Natural killer cell (primary cell): ENCODE data around the gene RBPJ. TPM values are rescaled to one million over a fixed set of nuclear protein-coding genes. Genes with fewer than 3 reads are reported as not detected.

ENCODE experiments used
- ATAC-seq, 3 donors: fragments of 150-1000 bp in 2 of 3; fragments of 200-7000 bp in 1 of 3; cut with Tn5 transposase; 1 replicate in 1 of 3; 2 replicates in 2 of 3; pipeline ENCODE4 v1.10.0; 2021; ENCODE audit warnings: mild to moderate bottlenecking in 2 of 3, moderate library complexity in 2 of 3
- DNase-seq, 2 donors: peaks; one replicate each; pipeline versions ENCODE4 v3.0.0 to v3.0.0-alpha.2; 2013 to 2021; ENCODE audit warnings: mixed read lengths in 1 of 2
- H3K27ac ChIP-seq: one replicate; pipeline ENCODE4 v1.5.1; 2013; ENCODE audit warnings: mild to moderate bottlenecking, low read length
- H3K27me3 ChIP-seq: one replicate; pipeline ENCODE4 v1.6.1; 2013; ENCODE audit warnings: low read length; ENCODE audit not compliant: control insufficient read depth, insufficient read depth
- H3K36me3 ChIP-seq: one replicate; pipeline ENCODE4 v1.6.1; 2013; ENCODE audit warnings: low read length; ENCODE audit not compliant: control insufficient read depth, insufficient read depth
- H3K4me1 ChIP-seq: one replicate; pipeline ENCODE4 v1.6.1; 2013; ENCODE audit warnings: low read length; ENCODE audit not compliant: control insufficient read depth, insufficient read depth
- H3K4me3 ChIP-seq: one replicate; pipeline ENCODE4 v1.5.1; 2013; ENCODE audit warnings: low read length
- H3K9me3 ChIP-seq: one replicate; pipeline ENCODE4 v1.6.1; 2013; ENCODE audit warnings: low read length; ENCODE audit not compliant: control insufficient read depth, insufficient read depth
- H3K27ac Mint-ChIP-seq, 2 donors: one replicate each; pipeline ENCODE4 v1.8.0; 2022; ENCODE audit warnings: mild to moderate bottlenecking in 2 of 2, mixed read lengths in 2 of 2, moderate library complexity in 1 of 2
- H3K27me3 Mint-ChIP-seq, 2 donors: one replicate each; pipeline ENCODE4 v1.8.0; 2022; ENCODE audit warnings: low read depth in 2 of 2, mixed read lengths in 2 of 2
- H3K36me3 Mint-ChIP-seq: one replicate; pipeline ENCODE4 v1.8.0; 2022; ENCODE audit warnings: mixed read lengths
- H3K4me1 Mint-ChIP-seq, 2 donors: one replicate each; pipeline ENCODE4 v1.8.0; 2022; ENCODE audit warnings: mixed read lengths in 2 of 2
- H3K4me3 Mint-ChIP-seq: one replicate; pipeline ENCODE4 v1.8.0; 2022; ENCODE audit warnings: mild to moderate bottlenecking, moderate library complexity, mixed read lengths
- H3K9me3 Mint-ChIP-seq, 2 donors: one replicate each; pipeline ENCODE4 v1.8.0; 2022; ENCODE audit warnings: mixed read lengths in 2 of 2
- WGBS: methylation state at CpG from one replicate; pipeline ENCODE4 v1.1.7; 2013; ENCODE audit warnings: missing lambda C conversion rate; ENCODE audit not compliant: insufficient coverage; 5-methylcytosine and 5-hydroxymethylcytosine counted together
- intact Hi-C: fragments of 100-400 bp; cut with micrococcal nuclease; formaldehyde crosslinking; loops from one replicate; pipeline ENCODE4 v1.14.2; 2022
- total RNA-seq, 4 donors: library from RNA; stranded (reverse); fragments of 120-200 nt in 1 of 4; gene quantifications; one replicate each; pipeline versions ENCODE4 v1.2.3 to v1.2.4, GENCODE V29; 2013 to 2022
- TF ChIP-seq, protein P1 (sequence below): fragments of 200-600 bp; IDR thresholded peaks from one replicate; pipeline ENCODE4 v1.8.0; 2022; ENCODE audit warnings: antibody characterized with exemption

RBPJ gene
- total RNA-seq, 3 donors from 2014 or later (not counting 1 experiment from before 2014, with no cell fraction given): 46.4 to 53.3 (median 48.8) TPM

DNA sequence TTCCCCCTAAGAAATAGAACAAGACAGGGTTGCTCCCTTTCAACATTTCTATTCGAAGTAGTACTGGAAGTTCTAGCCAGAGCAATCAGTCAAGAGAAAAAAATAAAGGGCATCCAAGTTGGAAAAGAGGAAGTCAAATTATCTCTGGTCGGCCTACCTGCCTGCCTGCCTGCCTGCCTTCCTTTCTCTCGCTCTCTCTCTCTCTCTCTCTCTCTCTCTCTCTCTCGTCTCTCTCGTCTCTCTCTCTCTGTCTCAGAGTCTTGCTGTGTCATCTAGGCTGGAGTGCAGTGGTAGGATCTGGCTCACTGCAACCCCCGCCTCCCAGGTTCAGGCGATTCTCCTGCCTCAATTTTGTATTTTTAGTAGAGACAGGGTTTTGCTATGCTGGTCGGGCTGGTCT lies 126.6 kb downstream of the RBPJ start:
- Histone ChIP-seq H3K36me3 (no peaks in the 10 kb centered on the region), H3K27ac (no peak overlapping the region), H3K4me1 (no peaks in the 10 kb centered on the region), H3K27me3 (no peaks in the 10 kb centered on the region), H3K9me3 (no peaks in the 10 kb centered on the region), H3K4me3 (no peak overlapping the region)
- Mint-ChIP-seq H3K27ac (no peak overlapping the region), H3K36me3 (no peaks in the 10 kb centered on the region), H3K9me3 (no peaks in the 10 kb centered on the region), H3K4me1 (no peaks in the 10 kb centered on the region), H3K27me3 (peaks cover 14 to 23% of the 10 kb centered on the region in 2 donors), H3K4me3 (no peak overlapping the region)
- intact Hi-C loops: no loop called here
- WGBS: 51% methylated on average over 4 of the region's 8 CpGs
- ATAC-seq (no peak), DNase-seq (no peak)
- TF ChIP-seq, protein P1, sequence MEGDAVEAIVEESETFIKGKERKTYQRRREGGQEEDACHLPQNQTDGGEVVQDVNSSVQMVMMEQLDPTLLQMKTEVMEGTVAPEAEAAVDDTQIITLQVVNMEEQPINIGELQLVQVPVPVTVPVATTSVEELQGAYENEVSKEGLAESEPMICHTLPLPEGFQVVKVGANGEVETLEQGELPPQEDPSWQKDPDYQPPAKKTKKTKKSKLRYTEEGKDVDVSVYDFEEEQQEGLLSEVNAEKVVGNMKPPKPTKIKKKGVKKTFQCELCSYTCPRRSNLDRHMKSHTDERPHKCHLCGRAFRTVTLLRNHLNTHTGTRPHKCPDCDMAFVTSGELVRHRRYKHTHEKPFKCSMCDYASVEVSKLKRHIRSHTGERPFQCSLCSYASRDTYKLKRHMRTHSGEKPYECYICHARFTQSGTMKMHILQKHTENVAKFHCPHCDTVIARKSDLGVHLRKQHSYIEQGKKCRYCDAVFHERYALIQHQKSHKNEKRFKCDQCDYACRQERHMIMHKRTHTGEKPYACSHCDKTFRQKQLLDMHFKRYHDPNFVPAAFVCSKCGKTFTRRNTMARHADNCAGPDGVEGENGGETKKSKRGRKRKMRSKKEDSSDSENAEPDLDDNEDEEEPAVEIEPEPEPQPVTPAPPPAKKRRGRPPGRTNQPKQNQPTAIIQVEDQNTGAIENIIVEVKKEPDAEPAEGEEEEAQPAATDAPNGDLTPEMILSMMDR: no peak

GRCh38 chr4:26450418-26450817 lies 129.6 kb downstream of the RBPJ start:
- Histone ChIP-seq H3K27me3 (no peaks in the 10 kb centered on the region), H3K36me3 (no peaks in the 10 kb centered on the region), H3K9me3 (no peaks in the 10 kb centered on the region), H3K27ac (no peak overlapping the region), H3K4me3 (no peak overlapping the region), H3K4me1 (no peaks in the 10 kb centered on the region)
- Mint-ChIP-seq H3K9me3 (no peaks in the 10 kb centered on the region), H3K4me1 (no peaks in the 10 kb centered on the region), H3K27me3 (peaks cover 12 to 27% of the 10 kb centered on the region in 2 donors), H3K4me3 (no peak overlapping the region), H3K36me3 (no peaks in the 10 kb centered on the region), H3K27ac (no peak overlapping the region)
- TF ChIP-seq, protein P1: no peak
- ATAC-seq (no peak), DNase-seq (no peak)
- intact Hi-C loops: no loop called here
- 97% methylated on average over 4 of the region's 5 CpGs for WGBS

- H3K4me1 Mint-ChIP-seq: no peaks in the 10 kb centered on the region
- no peak overlapping the region for H3K4me3 ChIP-seq
- H3K27me3 Mint-ChIP-seq: peaks cover 8 to 27% of the 10 kb centered on the region in 2 donors
- TF ChIP-seq, protein P1: no peak
- no peaks in the 10 kb centered on the region for H3K9me3 Mint-ChIP-seq
- no peak overlapping the region for H3K27ac ChIP-seq
- 48% methylated on average over 2 of the region's 3 CpGs for WGBS
- H3K27me3 ChIP-seq: no peaks in the 10 kb centered on the region
- no peaks in the 10 kb centered on the region for H3K36me3 ChIP-seq
- no peak for ATAC-seq
- no peak overlapping the region for H3K4me3 Mint-ChIP-seq
- intact Hi-C loops: no loop called here
- DNase-seq: no peak
- H3K9me3 ChIP-seq: no peaks in the 10 kb centered on the region
- no peaks in the 10 kb centered on the region for H3K4me1 ChIP-seq
- no peak overlapping the region for H3K27ac Mint-ChIP-seq
- H3K36me3 Mint-ChIP-seq: no peaks in the 10 kb centered on the region
These were observed 130.8 kb downstream of the RBPJ start for GRCh38 chr4:26451597-26451996.
